OCI-LY7 (cell line): ENCODE data around the gene PRPS1L1. TPM values are rescaled to one million over a fixed set of nuclear protein-coding genes. Genes with fewer than 3 reads are reported as not detected.

Experiments used
- BruUV-seq: library from RNA; stranded (reverse); fragments of 400-500 nt; replicated peaks from 2 replicates; lab custom pipeline; 2021; lab: Mats Ljungman, UMichigan
- CTCF ChIA-PET: fragments of 300-600 bp; sonication (Branson Sonifier 250); formaldehyde crosslinking; loops from one replicate; lab custom pipeline; 2022; ENCODE audit warnings: antibody characterized with exemption; ENCODE audit not compliant: unreplicated experiment; lab: Charles Lee
- POLR2A ChIA-PET: fragments of 300-600 bp; sonication (Branson Sonifier 250); formaldehyde crosslinking; loops from one replicate; lab custom pipeline; 2022; ENCODE audit warnings: antibody characterized with exemption; lab: Charles Lee
- DNase-seq: peaks from one replicate; pipeline ENCODE4 v3.0.0-alpha.2; 2015; ENCODE audit warnings: low spot score
- H2AFZ ChIP-seq: fragments of 200-600 bp; sonication (generic), shearing (Covaris generic); 2 replicates; pipeline ENCODE4 v1.6.1; 2014; ENCODE audit warnings: mild to moderate bottlenecking, antibody characterized with exemption, low read length, moderate library complexity
- H3K27ac ChIP-seq: fragments of 200-600 bp; sonication (generic); 2 replicates; pipeline ENCODE4 v1.5.1; 2014; ENCODE audit warnings: mixed run types, low read depth, mild to moderate bottlenecking, moderate library complexity, low read length, inconsistent platforms; ENCODE audit not compliant: poor library complexity, severe bottlenecking
- H3K36me3 ChIP-seq: fragments of 200-600 bp; sonication (generic); 2 replicates; pipeline ENCODE4 v1.6.1; 2014; ENCODE audit warnings: mild to moderate bottlenecking, antibody characterized with exemption, low read length, moderate library complexity, mixed read lengths; ENCODE audit not compliant: insufficient read depth
- H3K4me1 ChIP-seq: fragments of 200-600 bp; sonication (generic); 2 replicates; pipeline ENCODE4 v1.5.1; 2014; ENCODE audit warnings: mild to moderate bottlenecking, low read length; ENCODE audit not compliant: insufficient read depth, poor library complexity, severe bottlenecking
- H3K4me2 ChIP-seq: fragments of 200-600 bp; sonication (generic); 2 replicates; pipeline ENCODE4 v1.6.1; 2014; ENCODE audit warnings: mild to moderate bottlenecking, low read length
- H3K4me3 ChIP-seq: fragments of 200-600 bp; sonication (generic); 2 replicates; pipeline ENCODE4 v1.5.1; 2014; ENCODE audit warnings: mild to moderate bottlenecking, low read depth, low read length; ENCODE audit not compliant: poor library complexity, severe bottlenecking
- H3K79me2 ChIP-seq: fragments of 200-600 bp; sonication (generic); 2 replicates; pipeline ENCODE4 v1.6.1; 2016; ENCODE audit warnings: low read depth, mild to moderate bottlenecking, low read length, moderate library complexity, mixed read lengths; ENCODE audit not compliant: insufficient read depth
- H3K9me2 ChIP-seq: fragments of 200-600 bp; sonication (generic); 2 replicates; pipeline ENCODE4 v1.6.1; 2016; ENCODE audit warnings: mild to moderate bottlenecking, low read length, mixed read lengths; ENCODE audit not compliant: insufficient read depth
- H3K9me3 ChIP-seq: fragments of 200-600 bp; sonication (generic); 2 replicates; pipeline ENCODE4 v1.6.1; 2014; ENCODE audit warnings: mild to moderate bottlenecking, mixed run types, low read length, mixed read lengths
- H4K20me1 ChIP-seq: fragments of 200-600 bp; sonication (generic); 2 replicates; pipeline ENCODE4 v1.6.1; 2014; ENCODE audit warnings: mild to moderate bottlenecking, antibody characterized with exemption, low read length, moderate library complexity, mixed read lengths; ENCODE audit not compliant: insufficient read depth
- CTCF ChIP-seq: fragments of 200-600 bp; sonication (generic); conservative IDR thresholded peaks from 2 replicates; pipeline ENCODE4 v1.5.1; 2014; ENCODE audit warnings: mild to moderate bottlenecking, antibody characterized with exemption, low read length, moderate library complexity, mixed read lengths
- EZH2phosphoT487 ChIP-seq: fragments of 200-600 bp; sonication (generic); IDR thresholded peaks from 2 replicates; pipeline ENCODE4 v1.6.1; 2018; ENCODE audit warnings: low read depth, borderline replicate concordance, mild to moderate bottlenecking, mixed run types, antibody characterized with exemption, low read length, moderate library complexity, mixed read lengths
- intact Hi-C: fragments of 100-400 bp; cut with micrococcal nuclease; formaldehyde crosslinking; loops from one replicate; pipeline ENCODE4 v1.10.0; 2022; ENCODE audit not compliant: unreplicated experiment
- total RNA-seq, 2 experiments: library from RNA; depleted of rRNA in 1 of 2; stranded (reverse); fragments of >200 nt in 1 of 2; shearing (Covaris generic) in 1 of 2; gene quantifications; 2 replicates each; pipeline ENCODE4 v1.2.3, GENCODE V29; 2014 to 2022

The PRPS1L1 gene
- total RNA-seq, 2 experiments from 2014 or later, result not detected

GRCh38 chr7:18019555-18019954, 8.1 kb downstream of the PRPS1L1 start:
- intact Hi-C loops, result no loop called here
- Histone ChIP-seq H3K36me3 (no peaks in the 10 kb centered on the region), H3K9me3 (no peaks in the 10 kb centered on the region), H3K4me3 (no peak overlapping the region), H3K9me2 (no peaks in the 10 kb centered on the region), H3K4me1 (no peaks in the 10 kb centered on the region), H4K20me1 (no peaks in the 10 kb centered on the region), H2AFZ (no peak overlapping the region), H3K4me2 (no peak overlapping the region), H3K27ac (no peak overlapping the region), H3K79me2 (no peaks in the 10 kb centered on the region)
- POLR2A ChIA-PET, result interaction anchor here (1.1 kb wide), 1 partner anchor 47 kb away, joined by 3 read pairs; no protein-coding TSS in a partner anchor
- CTCF ChIA-PET, result no interaction called here
- no peak for DNase-seq
- BruUV-seq, result no TSS peak
- no peak for TF ChIP-seq CTCF
- TF ChIP-seq EZH2phosphoT487, result no peak

- TF ChIP-seq CTCF (no peak), EZH2phosphoT487 (no peak)
- Histone ChIP-seq H2AFZ (no peak overlapping the region), H3K79me2 (no peaks in the 10 kb centered on the region), H3K9me3 (no peaks in the 10 kb centered on the region), H3K9me2 (no peaks in the 10 kb centered on the region), H3K4me2 (no peak overlapping the region), H3K4me1 (no peaks in the 10 kb centered on the region), H3K36me3 (no peaks in the 10 kb centered on the region), H3K27ac (no peak overlapping the region), H3K4me3 (no peak overlapping the region), H4K20me1 (no peaks in the 10 kb centered on the region)
- no TSS peak for BruUV-seq
- CTCF ChIA-PET, result no interaction called here
- DNase-seq, result no peak
- intact Hi-C loops, result no loop called here
- POLR2A ChIA-PET, result no interaction called here
Measured at GRCh38 chr7:18018296-18019215, 9.1 kb downstream of the PRPS1L1 start.
